ENCODE results near the gene APPBP2.

APPBP2 gene

GRCh38 chr17:60535382-60536279, 9.6 kb upstream of the APPBP2 start:
- TF ChIP-seq ZBTB7A (IDR thresholded peaks at IDR 0.05; ENCODE audit: low read depth) (no peak), MAX (IDR thresholded peaks at IDR 0.05) (no peak), CEBPB (IDR thresholded peaks at IDR 0.05) (no peak), FOXM1 (IDR thresholded peaks at IDR 0.05; ENCODE audit: borderline replicate concordance, low read depth) (no peak), EP300 (IDR thresholded peaks at IDR 0.05; ENCODE audit: borderline replicate concordance) (no peak), NFIC (IDR thresholded peaks at IDR 0.05) (no peak), YY1 (IDR thresholded peaks at IDR 0.05; ENCODE audit: low read depth) (no peak), RAD21 (IDR thresholded peaks at IDR 0.05; ENCODE audit: low read depth) (no peak), TCF12 (IDR thresholded peaks at IDR 0.05; ENCODE audit: low read depth) (no peak), USF1 (IDR thresholded peaks at IDR 0.05) (no peak), REST (IDR thresholded peaks at IDR 0.05; ENCODE audit: low read depth) (no peak), TEAD4 (IDR thresholded peaks at IDR 0.05) (no peak), TAF1 (IDR thresholded peaks at IDR 0.05; ENCODE audit: low read depth) (no peak), CREB1 (IDR thresholded peaks at IDR 0.05; ENCODE audit: low read depth) (no peak), EGR1 (IDR thresholded peaks at IDR 0.05) (no peak)

GRCh38 chr17:60534613-60535157, 8.6 kb upstream of the APPBP2 start:
- TF ChIP-seq EP300 (IDR thresholded peaks at IDR 0.05; ENCODE audit: borderline replicate concordance): no peak
- no peak for TF ChIP-seq TEAD4 (IDR thresholded peaks at IDR 0.05)
- no peak for TF ChIP-seq TAF1 (IDR thresholded peaks at IDR 0.05; ENCODE audit: low read depth)
- TF ChIP-seq MAX (IDR thresholded peaks at IDR 0.05): no peak
- no peak for TF ChIP-seq EGR1 (IDR thresholded peaks at IDR 0.05)
- no peak for TF ChIP-seq CEBPB (IDR thresholded peaks at IDR 0.05)
- no peak for TF ChIP-seq TCF12 (IDR thresholded peaks at IDR 0.05; ENCODE audit: low read depth)
- no peak for TF ChIP-seq RAD21 (IDR thresholded peaks at IDR 0.05; ENCODE audit: low read depth)
- no peak for TF ChIP-seq REST (IDR thresholded peaks at IDR 0.05; ENCODE audit: low read depth)
- no peak for TF ChIP-seq ZBTB7A (IDR thresholded peaks at IDR 0.05; ENCODE audit: low read depth)
- no peak for TF ChIP-seq FOXM1 (IDR thresholded peaks at IDR 0.05; ENCODE audit: borderline replicate concordance, low read depth)
- TF ChIP-seq NFIC (IDR thresholded peaks at IDR 0.05): no peak
- no peak for TF ChIP-seq CREB1 (IDR thresholded peaks at IDR 0.05; ENCODE audit: low read depth)
- TF ChIP-seq USF1 (IDR thresholded peaks at IDR 0.05): no peak
- no peak for TF ChIP-seq YY1 (IDR thresholded peaks at IDR 0.05; ENCODE audit: low read depth)

- TF ChIP-seq YY1 (IDR thresholded peaks at IDR 0.05; ENCODE audit: low read depth): no peak
- TF ChIP-seq TCF12 (IDR thresholded peaks at IDR 0.05; ENCODE audit: low read depth): no peak
- TF ChIP-seq NFIC (IDR thresholded peaks at IDR 0.05): no peak
- TF ChIP-seq RAD21 (IDR thresholded peaks at IDR 0.05; ENCODE audit: low read depth): no peak
These were observed 8.0 kb upstream of the APPBP2 start for GRCh38 chr17:60534010-60534555.

GRCh38 chr17:60529806-60530205, 3.8 kb upstream of the APPBP2 start:
- TF ChIP-seq FOXM1 (IDR thresholded peaks at IDR 0.05; ENCODE audit: borderline replicate concordance, low read depth) (no peak), NFIC (IDR thresholded peaks at IDR 0.05) (no peak), CREB1 (IDR thresholded peaks at IDR 0.05; ENCODE audit: low read depth) (no peak), EGR1 (IDR thresholded peaks at IDR 0.05) (no peak), ZBTB7A (IDR thresholded peaks at IDR 0.05; ENCODE audit: low read depth) (no peak), TEAD4 (IDR thresholded peaks at IDR 0.05) (no peak), USF1 (IDR thresholded peaks at IDR 0.05) (no peak)

- TF ChIP-seq FOXM1 (IDR thresholded peaks at IDR 0.05; ENCODE audit: borderline replicate concordance, low read depth) (no peak), NFIC (IDR thresholded peaks at IDR 0.05) (no peak), USF1 (IDR thresholded peaks at IDR 0.05) (no peak), RAD21 (IDR thresholded peaks at IDR 0.05; ENCODE audit: low read depth) (no peak), CREB1 (IDR thresholded peaks at IDR 0.05; ENCODE audit: low read depth) (no peak), EGR1 (IDR thresholded peaks at IDR 0.05) (no peak), YY1 (IDR thresholded peaks at IDR 0.05; ENCODE audit: low read depth) (no peak), REST (IDR thresholded peaks at IDR 0.05; ENCODE audit: low read depth) (no peak), TCF12 (IDR thresholded peaks at IDR 0.05; ENCODE audit: low read depth) (no peak), EP300 (IDR thresholded peaks at IDR 0.05; ENCODE audit: borderline replicate concordance) (no peak), MAX (IDR thresholded peaks at IDR 0.05) (no peak), ZBTB7A (IDR thresholded peaks at IDR 0.05; ENCODE audit: low read depth) (no peak), TEAD4 (IDR thresholded peaks at IDR 0.05) (no peak), TAF1 (IDR thresholded peaks at IDR 0.05; ENCODE audit: low read depth) (no peak), CEBPB (IDR thresholded peaks at IDR 0.05) (no peak)
These were observed 2.8 kb upstream of the APPBP2 start for GRCh38 chr17:60528828-60529227.
